CD14-positive monocyte (primary cell): ENCODE data around the gene AGFG2. TPM values are rescaled to one million over a fixed set of nuclear protein-coding genes. Genes with fewer than 3 reads are reported as not detected.

Experiments
- DNase-seq, 3 donors: peaks; one replicate each; pipeline ENCODE4 v3.0.0-alpha.2; 2011 to 2022
- H2AFZ ChIP-seq: 2 replicates; pipeline ENCODE4 v1.6.0; 2012; ENCODE audit warnings: mild to moderate bottlenecking, low read depth, low read length, inconsistent platforms; ENCODE audit not compliant: insufficient read depth, poor library complexity, severe bottlenecking
- H3K27ac ChIP-seq, 2 donors: 1 replicate in 1 of 2; 2 replicates in 1 of 2; pipeline ENCODE4 v1.5.1; 2012 to 2013; ENCODE audit warnings: low read length in 2 of 2, control low read depth in 1 of 2, inconsistent platforms in 1 of 2, low read depth in 1 of 2, mild to moderate bottlenecking in 1 of 2
- H3K27me3 ChIP-seq, 2 donors: one replicate each; pipeline versions ENCODE4 v1.6.0 to v1.6.1; 2011 to 2013; ENCODE audit warnings: low read length in 2 of 2; ENCODE audit not compliant: control insufficient read depth in 2 of 2, insufficient read depth in 2 of 2
- H3K36me3 ChIP-seq, 2 donors: replicated peaks in 1 of 2; 1 replicate in 1 of 2; 2 replicates in 1 of 2; pipeline versions ENCODE4 v1.5.1 to v1.6.1; 2012 to 2013; ENCODE audit warnings: low read length in 2 of 2, control low read depth in 1 of 2, inconsistent platforms in 1 of 2, mild to moderate bottlenecking in 1 of 2; ENCODE audit not compliant: insufficient read depth in 2 of 2, control insufficient read depth in 1 of 2
- H3K4me1 ChIP-seq, 2 donors: 1 replicate in 1 of 2; 2 replicates in 1 of 2; pipeline versions ENCODE4 v1.5.1 to v1.6.1; 2012 to 2013; ENCODE audit warnings: low read length in 2 of 2, control low read depth in 1 of 2, inconsistent platforms in 1 of 2, mild to moderate bottlenecking in 1 of 2, moderate library complexity in 1 of 2; ENCODE audit not compliant: insufficient read depth in 2 of 2, control insufficient read depth in 1 of 2
- H3K4me2 ChIP-seq: replicated peaks from 2 replicates; pipeline ENCODE3; 2012; ENCODE audit warnings: low read length, moderate library complexity, mild to moderate bottlenecking; ENCODE audit not compliant: poor library complexity, severe bottlenecking; ENCODE audit errors: extremely low read depth
- H3K4me3 ChIP-seq, 3 experiments: fragments of 200-600 bp in 1 of 3; sonication (generic) in 1 of 3; replicated peaks in 1 of 3; 1 replicate in 2 of 3; 2 replicates in 1 of 3; pipeline ENCODE4 v1.5.1; 2011 to 2013; ENCODE audit warnings: low read length in 3 of 3, mild to moderate bottlenecking in 3 of 3, control low read depth in 2 of 3, low read depth in 2 of 3, inconsistent platforms in 1 of 3, moderate library complexity in 1 of 3
- H3K79me2 ChIP-seq: 2 replicates; pipeline ENCODE4 v1.6.0; 2012; ENCODE audit warnings: mild to moderate bottlenecking, control low read depth, inconsistent platforms, low read length, moderate library complexity; ENCODE audit not compliant: insufficient read depth
- H3K9ac ChIP-seq: 2 replicates; pipeline ENCODE4 v1.6.0; 2017; ENCODE audit warnings: low read length, mild to moderate bottlenecking; ENCODE audit not compliant: insufficient read depth, poor library complexity, severe bottlenecking
- H3K9me3 ChIP-seq, 2 donors: replicated peaks in 1 of 2; 1 replicate in 1 of 2; 2 replicates in 1 of 2; pipeline versions ENCODE4 v1.5.1 to v1.6.1; 2012 to 2013; ENCODE audit warnings: low read length in 2 of 2, control low read depth in 1 of 2; ENCODE audit not compliant: control insufficient read depth in 1 of 2, insufficient read depth in 1 of 2
- H4K20me1 ChIP-seq: 2 replicates; pipeline ENCODE4 v1.6.0; 2012; ENCODE audit warnings: mild to moderate bottlenecking, low read length, control low read depth, moderate library complexity; ENCODE audit not compliant: insufficient read depth
- H3K27ac Mint-ChIP-seq, 7 donors: one replicate each; pipeline ENCODE4 v1.8.0; 2020; ENCODE audit warnings: mild to moderate bottlenecking in 7 of 7, mixed read lengths in 7 of 7, moderate library complexity in 6 of 7, inconsistent platforms in 2 of 7
- H3K27me3 Mint-ChIP-seq, 3 donors: one replicate each; pipeline ENCODE4 v1.8.0; 2021 to 2022; ENCODE audit warnings: low read depth in 3 of 3, mild to moderate bottlenecking in 3 of 3, mixed read lengths in 3 of 3, moderate library complexity in 3 of 3, inconsistent platforms in 1 of 3
- H3K36me3 Mint-ChIP-seq, 2 donors: one replicate each; pipeline ENCODE4 v1.8.0; 2020; ENCODE audit warnings: mixed read lengths in 2 of 2, inconsistent platforms in 1 of 2, mild to moderate bottlenecking in 1 of 2
- H3K4me1 Mint-ChIP-seq: one replicate; pipeline ENCODE4 v1.8.0; 2020; ENCODE audit warnings: mild to moderate bottlenecking, mixed read lengths
- H3K4me3 Mint-ChIP-seq, 2 donors: one replicate each; pipeline ENCODE4 v1.8.0; 2020; ENCODE audit warnings: mild to moderate bottlenecking in 2 of 2, mixed read lengths in 2 of 2, moderate library complexity in 1 of 2
- H3K9me3 Mint-ChIP-seq, 7 donors: one replicate each; pipeline ENCODE4 v1.8.0; 2020 to 2022; ENCODE audit warnings: mixed read lengths in 7 of 7, mild to moderate bottlenecking in 6 of 7, moderate library complexity in 6 of 7, inconsistent platforms in 2 of 7
- WGBS: methylation state at CpG from one replicate; pipeline ENCODE4 v1.1.5; 2013; ENCODE audit warnings: missing lambda C conversion rate; ENCODE audit not compliant: insufficient coverage; 5-methylcytosine and 5-hydroxymethylcytosine counted together
- intact Hi-C, 2 donors: fragments of 100-400 bp; cut with micrococcal nuclease; formaldehyde crosslinking; loops; one replicate each; pipeline versions ENCODE4 v1.15.0 to v1.15.1; 2023
- polyA plus RNA-seq, 3 donors: library from polyadenylated mRNA; depleted of rRNA in 1 of 3; unstranded in 2 of 3; stranded (reverse) in 1 of 3; fragments of 300-500 nt in 2 of 3; fragments of >200 nt in 1 of 3; fragmentation: Illumina TruSeq in 2 of 3; gene quantifications; 1 replicate in 2 of 3; 2 replicates in 1 of 3; pipeline ENCODE4 v1.2.3, GENCODE V29; 2012 to 2021
- TF ChIP-seq, protein P1 (sequence below): fragments of 200-600 bp; IDR thresholded peaks from one replicate; pipeline ENCODE4 v1.8.0; 2022; ENCODE audit warnings: antibody characterized with exemption, mild to moderate bottlenecking

Gene AGFG2
- polyA plus RNA-seq, 3 donors = 1.3 to 1.8 (median 1.8) TPM

- intact Hi-C loops = loop anchor here in 1 of 2 donors (5.0 kb wide), 1 partner anchor 34 kb away; no protein-coding TSS in a partner anchor
- no peak overlapping the region for H3K9ac ChIP-seq
- peaks cover 0 to 4% of the 10 kb centered on the region in 2 donors for H3K36me3 Mint-ChIP-seq
- no peak overlapping the region for H3K4me3 ChIP-seq
- H3K4me2 ChIP-seq = no peak overlapping the region
- no peaks in the 10 kb centered on the region for H3K79me2 ChIP-seq
- no peaks in the 10 kb centered on the region for H4K20me1 ChIP-seq
- peaks cover 0 to 2% (median 1%) of the 10 kb centered on the region in 3 donors for H3K27me3 Mint-ChIP-seq
- no peaks in the 10 kb centered on the region for H3K27me3 ChIP-seq
- H3K9me3 ChIP-seq = no peaks in the 10 kb centered on the region
- no peak overlapping the region for H2AFZ ChIP-seq
- H3K27ac ChIP-seq = no peak overlapping the region
- peaks cover 10 to 24% of the 10 kb centered on the region in 2 donors for H3K4me1 ChIP-seq
- no peak overlapping the region for H3K4me3 Mint-ChIP-seq
- TF ChIP-seq, protein P1, sequence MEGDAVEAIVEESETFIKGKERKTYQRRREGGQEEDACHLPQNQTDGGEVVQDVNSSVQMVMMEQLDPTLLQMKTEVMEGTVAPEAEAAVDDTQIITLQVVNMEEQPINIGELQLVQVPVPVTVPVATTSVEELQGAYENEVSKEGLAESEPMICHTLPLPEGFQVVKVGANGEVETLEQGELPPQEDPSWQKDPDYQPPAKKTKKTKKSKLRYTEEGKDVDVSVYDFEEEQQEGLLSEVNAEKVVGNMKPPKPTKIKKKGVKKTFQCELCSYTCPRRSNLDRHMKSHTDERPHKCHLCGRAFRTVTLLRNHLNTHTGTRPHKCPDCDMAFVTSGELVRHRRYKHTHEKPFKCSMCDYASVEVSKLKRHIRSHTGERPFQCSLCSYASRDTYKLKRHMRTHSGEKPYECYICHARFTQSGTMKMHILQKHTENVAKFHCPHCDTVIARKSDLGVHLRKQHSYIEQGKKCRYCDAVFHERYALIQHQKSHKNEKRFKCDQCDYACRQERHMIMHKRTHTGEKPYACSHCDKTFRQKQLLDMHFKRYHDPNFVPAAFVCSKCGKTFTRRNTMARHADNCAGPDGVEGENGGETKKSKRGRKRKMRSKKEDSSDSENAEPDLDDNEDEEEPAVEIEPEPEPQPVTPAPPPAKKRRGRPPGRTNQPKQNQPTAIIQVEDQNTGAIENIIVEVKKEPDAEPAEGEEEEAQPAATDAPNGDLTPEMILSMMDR = no peak
- WGBS = 88% methylated on average over 5 of the region's 10 CpGs
- peak overlapping the region in 1 of 7 donors; percentile 75 for H3K27ac Mint-ChIP-seq
- peaks cover 0 to 2% (median 0%) of the 10 kb centered on the region in 7 donors for H3K9me3 Mint-ChIP-seq
- no peaks in the 10 kb centered on the region for H3K36me3 ChIP-seq
- peaks cover 20% of the 10 kb centered on the region for H3K4me1 Mint-ChIP-seq
- DNase-seq = no peak
These were observed 7.3 kb downstream of the AGFG2 start for GRCh38 chr7:100546129-100546925.

GRCh38 chr7:100546926-100547800 is 8.2 kb downstream of the AGFG2 start:
- peaks cover 0 to 2% (median 0%) of the 10 kb centered on the region in 7 donors for H3K9me3 Mint-ChIP-seq
- intact Hi-C loops = loop anchor here in 1 of 2 donors (5.0 kb wide), 1 partner anchor 35 kb away; no protein-coding TSS in a partner anchor
- Histone ChIP-seq H2AFZ (no peak overlapping the region), H3K27me3 (no peaks in the 10 kb centered on the region), H3K27ac (no peak overlapping the region), H3K9ac (no peak overlapping the region), H3K9me3 (no peaks in the 10 kb centered on the region), H3K4me1 (peaks cover 10 to 24% of the 10 kb centered on the region in 2 donors), H4K20me1 (no peaks in the 10 kb centered on the region), H3K4me3 (no peak overlapping the region), H3K4me2 (no peak overlapping the region), H3K79me2 (no peaks in the 10 kb centered on the region), H3K36me3 (no peaks in the 10 kb centered on the region)
- peaks cover 0 to 2% (median 0%) of the 10 kb centered on the region in 3 donors for H3K27me3 Mint-ChIP-seq
- H3K36me3 Mint-ChIP-seq = peaks cover 0 to 4% of the 10 kb centered on the region in 2 donors
- DNase-seq = no peak
- no peak overlapping the region for H3K4me3 Mint-ChIP-seq
- TF ChIP-seq, protein P1 = no peak
- H3K27ac Mint-ChIP-seq = peak overlapping the region in 1 of 7 donors; percentile 59
- peaks cover 20% of the 10 kb centered on the region for H3K4me1 Mint-ChIP-seq
- 100% methylated on average over 1 of the region's 9 CpGs for WGBS
